Stimulated activated CD4-positive, alpha-beta T cell treated with anti-CD3 and anti-CD28 coated beads, Interleukin-4, amount 100 ng/mL, for 1 hour (primary cell): Measurements from ENCODE around the gene TSPAN18.

ENCODE experiments used
- DNase-seq: peaks from one replicate; pipeline ENCODE4 v3.0.0-alpha.2; 2020

TSPAN18 gene

DNA sequence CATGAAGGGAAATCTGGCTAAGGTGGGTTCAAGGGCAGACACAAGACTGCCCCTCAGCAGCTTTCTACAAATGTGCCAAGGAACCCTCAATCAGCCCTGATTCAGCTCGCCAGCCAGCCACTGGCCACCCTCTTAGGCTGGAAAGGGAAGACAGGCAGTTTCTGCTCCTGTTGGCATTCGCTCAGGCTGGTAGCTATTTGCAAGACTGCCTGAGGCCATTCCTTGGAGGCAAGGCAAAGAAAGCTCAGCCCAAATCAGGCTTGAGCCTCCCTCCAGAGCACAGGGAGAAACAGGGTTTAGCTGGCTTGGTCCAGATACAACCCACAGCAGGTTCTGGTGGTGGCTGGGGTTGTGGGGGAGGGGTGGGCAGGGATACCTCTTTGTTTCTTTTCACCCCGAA, 204.7 kb downstream of the TSPAN18 start:
- no peak for DNase-seq

DNA sequence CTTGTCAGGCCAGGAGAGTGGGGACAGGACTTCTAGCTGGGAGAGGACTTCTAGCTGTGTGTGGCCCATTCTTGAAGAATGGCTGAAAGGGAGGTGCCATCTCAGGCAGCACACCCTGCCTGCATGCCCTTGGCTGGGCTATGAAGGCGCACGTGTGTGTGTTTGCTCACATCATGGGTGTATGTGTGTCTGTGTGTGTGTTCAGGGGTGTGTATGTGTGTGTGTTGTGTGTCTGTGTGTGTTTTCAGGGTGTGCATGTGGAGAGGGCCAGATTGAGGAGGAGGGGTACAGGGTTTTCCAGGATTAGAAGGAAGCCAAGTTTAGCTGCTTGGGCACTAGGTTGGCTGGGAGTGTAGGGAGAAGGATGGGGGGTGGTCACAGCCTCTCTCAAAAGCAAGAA, 207.3 kb downstream of the TSPAN18 start:
- DNase-seq: no peak

DNA sequence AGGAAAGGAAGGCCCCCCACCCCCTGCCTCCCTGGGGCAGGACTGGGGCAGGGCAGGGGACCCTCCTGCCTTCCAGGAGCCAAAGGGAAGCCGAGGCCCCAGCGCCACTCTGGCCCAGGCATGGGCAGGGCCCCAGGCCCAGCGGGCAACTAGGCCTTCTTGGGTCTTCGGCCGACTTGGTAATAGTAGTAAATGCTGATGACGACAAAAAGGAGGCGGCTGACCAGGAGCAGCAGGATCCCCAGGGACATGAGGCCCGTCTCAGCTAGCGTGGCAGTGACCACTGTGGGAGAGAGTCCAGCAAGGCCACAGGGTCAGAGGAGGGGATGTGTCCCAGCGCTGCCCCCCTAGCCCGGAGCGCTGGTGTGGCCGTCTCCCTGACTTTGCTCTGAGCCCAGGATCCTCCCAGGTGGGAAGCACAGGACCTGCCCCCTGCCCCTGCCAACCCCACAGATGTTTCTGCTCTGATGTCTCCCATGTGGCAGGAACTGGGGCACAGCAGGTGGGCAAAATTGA, 208.0 kb downstream of the TSPAN18 start:
- DNase-seq: no peak

DNA sequence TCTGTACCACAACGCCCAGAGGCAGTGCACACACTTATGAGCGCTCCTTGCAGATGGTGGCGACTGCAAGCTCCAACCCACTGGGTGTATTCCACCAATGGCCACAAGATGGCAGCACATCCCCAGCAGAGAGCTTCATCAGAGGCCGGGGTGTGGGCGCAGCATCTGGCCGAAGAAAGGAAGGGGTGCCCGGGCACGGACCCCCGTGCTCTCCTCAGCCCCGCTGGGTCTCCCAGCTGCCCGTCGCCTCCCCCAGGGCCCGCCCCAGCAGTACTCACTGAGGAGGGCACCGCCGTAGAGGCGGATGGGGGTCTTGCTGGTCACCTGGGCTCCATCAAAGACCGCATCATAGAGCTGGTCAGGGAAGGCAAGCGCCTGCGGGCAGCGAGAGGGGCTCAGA, 209.8 kb downstream of the TSPAN18 start:
- DNase-seq: peak; percentile 83

DNA sequence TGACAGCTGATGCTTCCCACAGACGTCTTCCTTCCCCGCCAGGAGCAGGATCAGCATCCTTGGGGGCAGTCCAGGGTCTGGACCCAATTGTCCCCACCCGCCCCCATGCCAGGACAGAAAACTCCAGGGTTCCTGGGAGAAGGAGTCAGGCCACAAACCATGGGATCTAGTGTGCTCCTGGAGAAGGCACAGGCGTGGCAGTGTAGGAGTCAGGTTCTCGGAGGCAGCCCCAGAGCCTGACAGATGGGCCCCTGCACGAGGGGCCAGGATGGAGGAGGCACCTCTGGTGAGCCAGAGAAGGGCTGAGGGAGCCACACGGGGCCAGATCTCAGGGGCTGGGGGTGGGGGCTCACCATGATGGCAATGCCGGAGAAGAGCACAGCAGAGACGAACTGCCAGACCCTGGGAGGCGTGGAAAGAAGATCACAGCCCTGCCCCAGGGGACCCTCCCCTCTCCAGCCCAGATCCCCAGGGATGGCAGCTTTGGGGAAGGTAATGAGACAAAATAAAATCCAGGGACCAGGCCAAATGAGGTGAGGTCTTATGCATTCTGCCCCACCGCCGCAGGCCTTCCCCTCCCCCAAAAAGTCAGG, 210.3 kb downstream of the TSPAN18 start:
- DNase-seq: no peak

DNA sequence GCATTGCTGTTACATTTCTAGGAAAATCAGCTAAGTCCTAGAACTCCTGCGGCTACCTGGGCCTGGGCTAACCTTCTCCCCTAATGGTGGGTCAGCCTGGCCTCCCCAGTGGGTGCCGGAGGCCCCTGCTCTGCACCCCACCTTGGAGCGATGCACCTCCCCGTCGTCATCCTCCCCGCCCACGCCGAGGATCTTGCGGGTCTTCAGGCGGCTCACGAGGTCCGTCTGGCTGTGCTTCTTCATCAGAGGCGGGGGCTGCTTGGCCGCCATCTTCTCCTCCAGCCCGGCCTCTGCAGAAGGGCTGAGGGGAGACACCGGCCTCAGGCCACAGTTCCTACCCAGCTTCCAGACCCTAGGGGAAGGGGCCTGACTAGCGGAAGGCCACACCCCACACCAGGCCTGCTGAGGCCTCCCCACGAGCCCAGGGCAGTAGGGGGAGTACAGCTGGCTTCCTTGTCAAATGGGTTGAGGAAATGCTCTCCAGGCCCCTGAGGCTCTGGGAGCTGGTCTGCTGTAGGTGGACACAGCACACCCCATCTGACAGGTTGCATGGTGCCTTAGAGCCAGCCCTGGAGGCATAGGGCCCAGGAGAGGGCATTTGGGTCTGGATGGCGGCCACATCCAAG, 211.4 kb downstream of the TSPAN18 start:
- no peak for DNase-seq

DNA sequence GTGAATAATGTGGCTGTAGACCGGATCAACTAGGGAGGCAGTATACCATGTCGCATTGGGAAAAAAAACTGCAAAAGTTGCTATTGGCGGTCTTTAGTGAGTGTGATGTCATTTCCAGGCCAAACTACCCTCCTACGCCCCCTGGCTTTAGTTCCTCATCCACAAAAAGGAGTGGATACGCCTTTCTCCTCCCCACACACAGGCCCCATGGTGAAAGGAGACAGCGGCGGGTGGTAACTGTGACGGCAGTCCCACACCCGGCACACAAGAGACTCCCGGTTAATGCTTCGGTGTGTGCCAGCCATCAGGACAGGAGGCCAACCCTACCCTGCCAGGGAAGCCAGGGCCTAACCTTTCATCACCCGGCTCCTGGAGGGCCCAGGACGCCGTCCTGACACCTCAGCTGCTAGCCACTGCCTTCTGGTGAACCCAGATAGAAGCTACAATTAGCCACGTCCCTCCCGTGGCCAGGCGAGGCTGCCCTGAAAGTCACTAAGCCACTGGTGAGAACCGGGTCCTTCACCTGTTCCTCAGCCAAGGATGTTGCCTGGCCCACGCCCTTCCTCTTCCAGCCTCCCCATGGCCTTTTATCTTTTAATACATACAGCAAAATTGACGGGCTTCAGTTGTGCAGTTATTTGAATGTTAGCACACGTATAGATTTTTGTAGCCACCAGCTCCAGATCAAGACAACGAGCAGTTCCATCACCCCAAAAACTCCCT, 213.1 kb downstream of the TSPAN18 start:
- DNase-seq: no peak

DNA sequence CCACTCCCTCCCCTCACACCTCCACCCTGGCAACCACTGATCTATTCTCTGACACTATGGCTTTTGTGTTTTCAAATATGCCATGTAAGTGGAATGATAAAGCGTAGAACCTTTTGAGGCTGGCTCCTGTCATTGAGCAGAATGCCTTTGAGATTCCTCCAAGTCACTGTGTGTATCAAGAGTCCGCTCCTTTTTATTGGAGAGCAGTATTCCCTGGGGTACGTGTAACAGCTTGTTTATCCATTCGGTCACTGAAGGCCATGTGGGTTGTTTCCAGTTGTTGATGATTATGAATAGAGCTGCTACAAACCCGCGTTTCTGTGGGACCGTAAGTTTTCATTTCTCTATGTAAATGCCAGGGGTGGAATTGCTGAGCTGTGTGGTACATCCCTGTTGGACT, 213.6 kb downstream of the TSPAN18 start:
- DNase-seq: no peak

DNA sequence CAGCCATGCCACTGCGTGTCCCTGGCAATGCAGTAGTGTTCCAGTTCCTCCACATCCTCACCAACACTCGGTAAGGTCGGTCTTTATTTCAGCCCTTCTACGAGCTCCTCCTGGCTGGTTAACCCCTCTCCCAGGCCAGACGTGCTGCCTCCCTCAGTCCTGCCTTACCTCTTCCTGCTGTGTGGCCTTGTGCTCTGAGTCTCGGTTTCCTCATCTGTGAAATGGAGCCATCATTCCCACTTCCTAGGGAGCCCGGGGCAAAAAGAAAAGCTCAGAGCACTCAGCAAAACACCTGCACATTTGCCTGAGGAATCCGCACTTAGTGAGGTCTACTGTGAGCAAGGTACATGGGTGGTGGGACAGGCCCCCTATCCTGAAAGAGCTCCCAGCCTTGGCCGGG, 214.1 kb downstream of the TSPAN18 start:
- DNase-seq: no peak

DNA sequence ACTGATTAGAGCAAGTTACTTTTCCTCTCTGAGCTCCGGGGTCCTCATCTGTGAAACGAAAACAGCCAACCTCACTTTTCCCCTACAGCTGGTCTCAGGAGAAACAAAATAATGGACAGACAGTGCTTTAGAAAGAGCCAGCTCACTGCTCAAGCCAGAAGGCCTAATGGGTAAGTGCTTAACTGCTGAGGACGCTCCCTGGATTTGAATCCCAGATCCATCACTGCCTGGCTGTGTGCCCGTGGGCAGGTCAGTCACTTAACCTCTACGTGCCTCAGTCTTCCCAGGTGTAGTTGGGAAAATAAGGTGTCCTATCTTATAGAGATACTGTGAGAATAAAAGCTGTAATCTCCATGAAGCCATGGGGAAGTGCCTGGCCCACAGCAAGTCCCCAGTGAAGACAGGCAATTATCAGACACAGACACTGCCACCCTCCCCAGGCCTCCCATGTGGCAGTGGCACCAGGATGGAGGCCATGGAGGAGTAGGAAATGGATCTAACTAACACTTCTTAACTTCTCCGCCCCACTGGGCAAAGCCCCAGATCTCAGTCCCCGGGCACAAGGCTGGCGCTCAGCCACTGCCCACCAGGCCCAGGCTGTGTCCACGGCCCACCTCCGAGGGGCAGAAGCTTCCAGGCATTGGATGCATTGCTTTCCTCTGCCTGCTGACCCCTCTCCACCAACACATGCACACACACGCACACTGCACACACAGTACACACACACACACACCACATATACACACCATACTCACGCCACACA, 214.7 kb downstream of the TSPAN18 start:
- no peak for DNase-seq

DNA sequence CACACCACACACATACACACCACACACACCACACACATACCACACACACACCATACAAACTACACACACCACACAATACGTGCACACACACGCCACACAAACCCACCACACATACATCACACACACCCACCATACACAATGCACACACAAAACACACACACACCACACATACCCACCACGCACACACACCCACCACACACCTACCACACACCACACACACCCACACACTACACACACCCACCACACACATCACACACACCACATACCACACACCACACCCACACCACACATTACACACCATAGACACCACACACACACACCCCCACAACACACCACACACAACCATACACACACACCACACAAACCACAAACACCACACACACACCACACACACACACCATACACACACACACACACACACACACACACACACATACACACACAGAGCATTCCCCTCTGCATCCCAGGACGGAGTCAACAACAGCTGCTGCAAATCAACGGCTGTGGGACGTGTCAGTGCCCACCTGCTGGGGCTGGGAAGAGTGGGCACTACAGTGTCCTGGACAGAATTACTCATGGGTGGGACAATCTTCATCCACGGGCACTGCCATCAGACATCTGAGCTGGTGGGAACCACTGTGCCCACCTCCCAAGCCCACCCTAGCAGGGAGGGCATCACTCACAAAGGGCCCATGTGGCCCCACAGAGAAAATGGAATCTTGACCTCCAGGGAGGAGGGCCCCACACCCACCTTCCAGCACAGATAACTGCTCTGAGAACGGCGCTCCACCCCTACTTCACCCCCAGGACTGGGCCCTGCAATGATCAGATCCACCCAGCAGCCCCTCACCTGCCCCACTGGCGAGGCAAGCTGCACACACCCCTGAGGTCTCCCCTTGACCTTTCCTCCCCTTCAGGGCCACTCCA, 215.5 kb downstream of the TSPAN18 start:
- no peak for DNase-seq

DNA sequence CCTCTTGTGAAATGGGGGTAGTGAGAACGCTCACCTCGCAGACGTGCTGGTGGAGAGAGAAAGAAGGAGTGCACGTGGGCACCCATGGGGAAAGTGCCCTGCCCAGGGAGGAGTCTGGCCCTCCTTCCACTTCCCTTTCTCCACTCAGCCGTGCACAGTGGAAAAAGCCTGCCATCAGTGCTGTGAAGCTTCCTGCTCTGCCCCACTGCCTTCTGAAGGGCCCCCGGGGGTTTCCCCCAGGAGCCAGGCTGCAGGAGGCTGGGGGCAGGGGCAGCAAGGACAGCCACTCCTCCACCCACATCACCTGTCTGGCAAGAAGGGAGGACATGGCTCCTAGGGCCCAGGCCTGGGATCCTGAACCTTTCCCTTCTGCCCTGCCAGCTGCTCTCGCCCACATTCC, 216.4 kb downstream of the TSPAN18 start:
- DNase-seq: no peak

DNA sequence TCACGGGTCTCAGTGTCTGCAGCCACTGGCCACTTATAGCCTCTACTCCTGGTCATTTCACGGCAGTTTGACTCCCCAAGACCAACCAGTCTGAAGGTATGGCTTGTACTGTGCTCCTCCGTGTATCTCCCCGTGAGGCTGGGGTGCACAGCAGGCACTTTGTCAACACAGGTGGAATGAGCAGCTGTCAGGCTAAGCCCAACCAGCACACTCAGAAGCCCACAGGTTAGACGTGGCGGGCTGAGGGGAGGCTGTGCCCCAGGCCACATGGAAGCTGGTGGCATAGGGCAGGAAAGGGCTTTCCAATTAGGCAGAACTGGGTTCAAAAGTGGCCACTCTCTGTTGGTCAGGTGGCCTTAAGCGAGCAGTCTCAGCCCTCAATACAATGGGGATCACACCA, 216.9 kb downstream of the TSPAN18 start:
- DNase-seq: no peak

DNA sequence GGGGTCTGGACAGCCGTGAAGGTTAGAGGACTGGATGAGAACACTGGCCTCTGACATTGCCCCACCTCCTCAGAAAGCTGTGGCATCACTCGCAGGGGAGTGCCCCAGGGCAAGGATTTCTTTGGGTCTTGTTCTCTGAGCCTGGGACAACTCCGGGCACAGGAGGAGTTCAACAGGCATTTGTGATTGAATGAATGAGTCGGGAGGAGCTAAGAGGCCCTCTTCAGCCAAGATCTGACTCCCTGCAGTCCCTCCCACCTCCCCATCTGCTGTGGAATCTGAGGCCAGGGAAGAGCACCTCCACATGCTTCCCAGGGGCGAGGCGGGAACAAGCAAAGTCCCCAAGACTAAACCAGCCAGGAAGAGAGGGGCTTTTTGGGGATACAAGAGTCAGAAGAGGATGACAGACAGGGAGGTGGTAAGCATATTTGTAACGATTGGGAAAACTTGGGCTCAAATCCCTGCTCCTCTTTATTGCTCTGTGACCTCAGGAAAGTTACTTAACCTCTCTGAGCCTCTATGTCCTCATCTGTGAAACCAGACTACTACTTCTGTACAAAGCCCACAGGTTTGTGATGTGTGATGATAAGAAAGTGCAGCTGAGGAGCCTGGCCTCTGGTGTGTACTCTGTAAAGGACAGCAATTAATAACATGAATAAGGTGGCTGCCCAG, 217.6 kb downstream of the TSPAN18 start:
- DNase-seq: no peak

DNA sequence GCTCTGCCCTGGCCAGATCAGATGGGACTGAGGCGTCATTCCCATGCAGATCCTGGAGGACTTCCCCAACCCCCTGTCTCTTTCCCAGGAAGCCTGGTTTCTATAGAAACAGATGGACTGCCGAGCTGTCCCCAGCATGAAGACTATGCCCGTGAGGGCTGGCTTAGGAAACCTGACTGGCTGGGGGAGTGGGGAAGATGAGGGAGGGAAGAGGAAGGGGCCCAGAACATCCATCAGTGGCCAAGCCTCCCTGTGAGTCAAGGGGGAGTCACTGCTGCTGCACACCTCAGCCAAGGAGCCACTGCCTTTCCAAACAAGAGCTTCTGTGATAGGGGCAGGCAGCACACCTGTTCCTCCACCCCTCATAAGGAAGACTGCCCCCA, 218.1 kb downstream of the TSPAN18 start:
- no peak for DNase-seq

DNA sequence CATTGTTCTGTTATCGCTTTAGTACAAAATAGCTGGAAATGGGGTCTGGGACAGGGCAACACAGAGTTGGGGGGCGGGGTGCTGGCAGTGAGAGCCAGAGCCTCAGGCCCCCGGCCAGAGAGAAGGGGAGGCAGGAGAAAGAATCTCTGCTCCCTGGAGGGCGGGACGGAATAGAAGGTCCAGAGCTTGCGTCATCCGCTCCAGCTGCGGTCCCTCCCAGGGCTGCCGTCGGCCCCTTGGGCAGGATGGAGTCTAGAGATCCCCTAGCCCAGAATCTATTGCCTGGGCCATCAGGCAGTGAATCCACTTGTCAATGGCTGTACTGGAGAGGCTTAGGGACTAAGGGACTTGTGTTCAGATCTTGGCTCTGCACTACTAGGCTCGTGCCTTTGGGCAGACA, 218.9 kb downstream of the TSPAN18 start:
- no peak for DNase-seq

DNA sequence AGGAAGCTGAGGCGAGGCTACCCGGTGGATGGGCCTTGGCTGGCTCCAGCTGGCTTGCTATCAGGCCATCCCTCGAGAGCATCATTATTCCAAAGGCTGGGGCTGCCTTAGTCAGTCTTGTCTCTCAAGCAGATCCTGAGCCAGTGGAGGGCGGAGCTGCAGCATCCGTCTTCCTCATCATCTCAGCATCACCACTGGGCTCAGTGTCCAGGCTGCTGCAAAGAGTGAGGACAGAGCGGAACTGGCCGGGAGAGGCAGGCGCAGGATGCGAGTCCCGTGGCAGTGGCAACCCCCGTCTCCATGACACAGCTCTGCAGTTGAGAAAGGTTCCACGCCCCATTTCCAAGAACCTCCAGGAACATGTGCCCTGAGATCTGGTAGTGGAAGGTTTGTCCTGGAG, 219.5 kb downstream of the TSPAN18 start:
- DNase-seq: no peak

DNA sequence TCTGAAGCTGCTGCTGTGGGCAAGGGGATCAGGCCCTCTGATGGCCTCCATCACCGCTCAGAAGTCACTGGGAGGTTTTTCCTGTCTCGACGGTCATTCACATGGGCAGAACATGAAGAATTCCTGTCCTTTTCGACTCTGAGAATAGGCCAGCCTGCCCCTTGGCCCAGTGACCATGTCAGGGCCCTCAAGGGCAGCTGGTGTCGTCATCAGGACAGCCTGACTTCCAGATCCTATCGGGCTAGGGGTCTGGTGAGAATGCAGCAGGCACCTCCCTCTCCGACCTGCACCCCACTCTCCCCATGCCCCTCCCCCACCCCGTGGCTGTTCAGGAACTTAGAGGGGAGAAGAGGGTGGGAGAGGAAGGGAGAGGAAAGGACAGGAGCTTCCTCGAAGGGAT, 220.4 kb downstream of the TSPAN18 start:
- no peak for DNase-seq

DNA sequence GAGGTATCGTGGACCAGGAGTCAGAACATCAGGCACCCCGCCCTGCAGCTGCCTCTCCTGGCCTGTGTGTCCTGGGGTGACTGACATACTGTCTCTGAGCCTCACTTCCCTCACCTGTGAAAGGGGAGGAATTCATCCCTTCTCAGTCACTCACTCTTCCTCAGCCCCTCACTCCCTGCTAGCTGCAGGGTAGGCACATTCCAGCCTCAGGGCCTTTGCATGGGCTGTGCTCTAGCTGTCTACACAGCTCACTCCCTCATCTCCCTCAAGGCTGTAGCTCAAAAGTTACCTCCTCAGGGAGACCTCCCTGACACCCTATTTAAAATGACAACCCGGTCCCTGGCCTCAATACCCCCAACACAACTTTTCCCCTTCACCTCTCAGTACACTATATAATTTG, 221.4 kb downstream of the TSPAN18 start:
- DNase-seq: no peak

DNA sequence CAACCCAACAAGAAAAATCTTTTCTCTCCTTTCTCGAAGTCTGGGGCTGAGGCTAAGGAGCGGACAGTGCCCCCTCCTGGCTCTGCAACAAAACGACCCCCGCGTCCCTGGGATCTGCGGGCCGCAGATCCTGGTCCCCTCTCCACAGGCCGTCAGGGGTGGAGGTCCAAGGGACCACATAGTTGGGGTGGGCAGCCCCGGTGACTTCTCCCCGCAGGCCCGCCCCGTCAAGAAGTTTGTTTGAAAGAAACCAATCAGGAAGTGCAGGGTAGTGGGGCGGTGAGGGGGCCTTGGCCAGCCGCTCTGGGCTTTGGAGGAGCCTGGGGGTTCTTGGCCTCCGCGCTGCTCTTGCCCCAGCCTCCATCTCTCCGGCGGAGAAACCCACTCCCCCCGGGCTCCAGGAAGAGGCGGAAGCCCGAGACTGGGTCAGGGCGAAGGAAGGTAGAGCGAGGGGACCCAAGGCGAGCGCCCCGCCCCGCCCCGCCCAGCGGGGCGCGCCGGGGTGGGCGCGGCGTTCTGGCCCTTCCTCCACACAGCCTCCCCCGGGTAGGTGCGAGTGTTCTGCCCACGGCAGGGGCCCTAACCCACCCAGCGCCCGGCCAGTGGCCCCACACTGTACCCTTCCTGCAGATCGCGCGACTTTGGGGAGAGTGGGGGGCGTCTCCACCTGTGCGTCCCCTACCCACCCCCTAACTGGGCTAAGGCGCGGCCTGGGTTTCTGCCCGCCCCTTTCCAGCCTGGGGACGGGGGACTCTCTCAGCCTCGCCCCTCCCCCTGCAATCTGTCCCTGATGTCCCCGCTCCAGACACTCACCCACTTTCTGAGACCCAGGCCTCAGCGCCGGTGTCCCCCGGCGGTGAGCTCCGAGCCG, 222.6 kb downstream of the TSPAN18 start:
- peak; percentile 30 for DNase-seq
